HG03457 (cell line): ENCODE data around the gene SEC22A.

Experiments used
- ATAC-seq: cut with Tn5 transposase; IDR thresholded peaks from one replicate; pipeline ENCODE4 v1.9.1; 2021; ENCODE audit warnings: moderate number of reproducible peaks; ENCODE audit not compliant: unreplicated experiment

The SEC22A gene

GRCh38 chr3:123262226-123262625 lies 60.5 kb downstream of the SEC22A start:
- no peak for ATAC-seq

- no peak for ATAC-seq
Observed at GRCh38 chr3:123262868-123263267, 61.1 kb downstream of the SEC22A start.

GRCh38 chr3:123263941-123264340 lies 62.2 kb downstream of the SEC22A start:
- ATAC-seq: no peak

DNA sequence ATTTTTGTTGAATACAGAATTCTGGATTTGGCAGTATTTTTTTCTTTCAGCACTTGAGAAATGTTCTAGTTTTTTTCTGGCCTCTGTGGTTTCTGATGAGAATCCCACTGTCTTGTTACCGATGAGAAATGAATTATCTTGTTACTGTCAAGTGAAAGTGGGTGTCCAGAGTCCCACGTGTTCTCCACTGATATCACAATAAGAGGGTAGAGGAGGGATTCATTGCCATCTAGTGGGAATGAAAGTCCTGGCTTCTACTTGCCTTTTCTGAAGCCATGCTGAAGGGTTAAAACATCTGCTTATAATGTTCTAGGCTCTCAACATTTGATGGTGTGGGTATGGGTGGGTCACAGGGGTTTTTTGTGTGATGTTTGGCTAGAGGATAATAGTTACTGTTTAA lies 66.1 kb downstream of the SEC22A start:
- ATAC-seq: no peak

- no peak for ATAC-seq
Observed at GRCh38 chr3:123270818-123271217, 69.1 kb downstream of the SEC22A start.

DNA sequence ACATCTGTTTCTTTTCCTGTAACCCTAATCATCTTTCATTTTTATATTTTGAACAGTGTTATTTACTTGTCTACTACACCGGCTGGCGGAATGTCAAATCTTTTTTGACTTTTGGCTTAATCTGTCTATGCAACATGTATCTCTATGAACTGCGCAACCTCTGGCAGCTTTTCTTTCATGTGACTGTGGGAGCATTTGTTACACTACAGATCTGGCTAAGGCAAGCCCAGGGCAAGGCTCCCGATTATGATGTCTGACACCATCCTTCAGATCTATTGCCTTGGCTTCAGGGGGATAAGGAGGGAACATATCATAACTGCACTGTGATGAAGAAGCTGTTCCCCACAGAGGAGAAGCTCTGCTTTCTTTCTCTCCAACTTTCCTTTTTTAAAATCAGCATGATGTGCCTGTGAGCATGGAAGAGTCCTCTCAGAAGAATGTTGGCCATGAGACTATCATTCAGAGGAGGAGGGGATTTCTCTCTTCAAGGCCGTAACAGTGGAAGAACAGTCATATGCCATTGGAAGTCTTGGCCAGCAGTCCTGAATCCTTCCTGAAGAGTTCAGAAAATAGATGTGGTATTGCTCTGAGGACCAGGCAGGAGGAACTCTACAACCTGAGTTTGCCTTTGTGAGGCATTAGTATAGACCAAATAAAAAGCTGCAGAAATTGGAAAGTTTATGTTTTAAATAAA lies 69.9 kb downstream of the SEC22A start:
- no peak for ATAC-seq

DNA sequence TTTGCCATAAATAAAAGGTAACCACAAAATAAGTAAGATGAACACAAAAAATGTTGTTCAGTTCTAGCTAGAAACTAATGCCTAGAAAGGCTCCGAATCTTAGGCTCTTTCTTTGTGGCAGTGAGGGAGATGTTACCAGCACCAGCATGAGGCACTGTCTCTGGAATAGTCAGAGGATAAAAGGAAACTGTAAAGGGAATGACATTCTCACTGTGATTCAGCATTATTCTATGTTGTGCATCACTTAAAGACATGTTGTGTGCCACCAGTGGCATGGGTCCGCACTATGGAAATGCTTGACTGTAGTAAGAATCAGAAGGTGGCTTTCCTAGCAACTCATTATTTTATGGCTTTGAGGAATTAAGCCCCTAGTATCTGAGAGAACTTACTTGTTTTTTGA lies 70.8 kb downstream of the SEC22A start:
- no peak for ATAC-seq

DNA sequence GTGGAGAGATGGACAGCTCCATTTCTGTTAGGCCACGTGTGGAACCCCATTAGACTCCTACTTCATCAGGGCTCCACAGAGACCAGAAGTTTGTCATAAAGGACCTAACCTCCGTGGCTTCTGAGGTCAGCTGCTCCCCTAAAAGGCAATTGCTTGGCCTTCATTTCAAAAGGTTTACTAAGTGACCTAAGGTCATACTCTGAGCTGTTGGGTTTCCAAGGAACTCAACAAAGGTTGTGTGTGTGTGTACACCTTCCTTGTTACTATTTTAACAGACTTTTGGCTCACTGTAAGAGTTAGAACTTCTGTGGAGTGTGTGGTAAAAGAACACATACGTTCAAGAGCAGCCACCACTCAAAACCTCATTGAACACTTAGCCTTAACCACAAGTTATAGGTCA lies 73.9 kb downstream of the SEC22A start:
- no peak for ATAC-seq

DNA sequence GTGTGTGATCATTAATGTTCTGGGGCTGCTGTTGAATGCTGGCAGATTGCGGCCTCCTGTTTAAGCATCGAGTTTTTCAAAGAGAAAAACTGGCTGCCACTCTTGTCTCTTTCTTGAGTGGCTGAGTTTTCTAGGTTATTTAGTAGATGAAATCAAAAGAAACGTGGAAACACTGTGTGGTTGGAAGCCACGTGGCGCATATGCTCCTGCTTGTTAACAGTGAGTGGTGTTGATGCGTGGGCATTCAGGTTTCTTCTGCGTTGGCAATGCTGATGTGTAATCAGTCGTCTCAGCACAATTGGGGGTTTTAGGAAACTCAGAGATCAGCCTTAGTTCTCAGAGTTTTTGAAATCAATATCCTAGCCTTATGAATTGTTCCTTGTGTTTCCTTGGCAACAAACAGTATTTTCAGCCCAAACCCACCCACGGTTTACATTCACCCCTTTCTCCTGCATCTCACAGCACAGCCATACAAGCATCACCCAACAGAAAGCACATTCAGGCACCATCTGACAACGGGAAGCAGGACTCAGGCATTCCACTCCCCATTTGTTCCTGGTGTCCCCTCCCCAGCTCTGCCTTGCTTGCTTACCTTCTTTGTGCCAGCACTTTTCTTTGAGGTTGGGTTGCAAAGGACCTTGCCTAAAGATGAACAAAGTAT lies 74.7 kb downstream of the SEC22A start:
- ATAC-seq: no peak

DNA sequence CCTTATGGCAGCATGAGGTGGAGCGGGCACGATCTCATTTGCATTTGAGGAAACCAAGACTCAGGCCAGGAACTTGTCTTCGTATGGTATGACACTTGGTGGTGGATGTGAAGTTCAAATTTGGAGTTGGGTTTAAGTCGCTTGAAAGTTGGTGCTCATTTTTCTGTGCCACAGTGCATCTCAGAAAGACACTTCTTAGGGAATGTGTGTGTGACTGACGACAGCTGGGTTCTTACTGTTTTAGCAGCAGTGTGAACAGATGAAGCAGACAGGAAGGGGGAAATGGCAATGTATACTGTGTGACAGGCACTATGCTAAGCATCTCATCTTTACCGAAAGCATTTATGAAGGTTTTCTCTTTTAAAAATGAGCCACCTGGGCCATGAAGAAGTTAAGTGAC lies 75.4 kb downstream of the SEC22A start:
- no peak for ATAC-seq

DNA sequence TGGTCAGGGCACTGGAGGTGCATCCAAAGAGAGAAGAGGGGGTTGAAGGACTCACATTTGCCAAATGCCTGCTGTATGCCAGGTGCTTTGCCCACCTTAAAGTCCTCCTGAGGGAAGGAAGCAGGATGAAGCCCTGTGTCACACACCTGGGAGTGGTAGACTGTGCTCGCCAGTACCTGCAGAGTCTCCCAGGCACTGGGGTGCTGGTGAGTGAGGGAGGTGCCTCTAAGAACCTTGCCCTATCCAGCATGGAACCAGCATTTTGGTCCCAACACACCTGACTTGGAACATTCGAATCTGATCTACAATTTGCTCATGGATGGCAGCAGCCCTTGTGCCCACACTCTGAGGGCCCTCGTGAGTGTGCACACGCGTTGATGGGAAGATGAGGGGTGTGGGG lies 76.7 kb downstream of the SEC22A start:
- no peak for ATAC-seq

- no peak for ATAC-seq
Observed at GRCh38 chr3:123279121-123279520, 77.4 kb downstream of the SEC22A start.

DNA sequence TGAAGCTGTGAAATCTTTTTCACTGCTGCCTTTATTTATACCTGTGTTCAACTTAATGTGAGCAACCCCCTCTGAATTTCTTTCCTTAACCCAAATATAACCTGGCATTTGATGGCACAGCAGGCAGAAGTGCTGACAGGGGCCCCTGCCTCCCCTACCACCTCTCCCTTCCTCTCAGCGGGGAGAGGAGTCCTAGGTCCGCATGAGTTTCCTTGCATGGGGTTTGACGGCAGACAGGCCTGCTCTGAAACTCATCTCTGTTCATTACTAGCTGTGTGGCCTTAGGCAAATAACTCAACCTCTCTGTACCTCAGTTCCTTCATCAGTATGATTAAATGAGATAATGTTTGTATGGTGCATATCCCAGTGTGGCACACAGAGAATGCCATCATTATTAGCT lies 79.7 kb downstream of the SEC22A start:
- no peak for ATAC-seq

DNA sequence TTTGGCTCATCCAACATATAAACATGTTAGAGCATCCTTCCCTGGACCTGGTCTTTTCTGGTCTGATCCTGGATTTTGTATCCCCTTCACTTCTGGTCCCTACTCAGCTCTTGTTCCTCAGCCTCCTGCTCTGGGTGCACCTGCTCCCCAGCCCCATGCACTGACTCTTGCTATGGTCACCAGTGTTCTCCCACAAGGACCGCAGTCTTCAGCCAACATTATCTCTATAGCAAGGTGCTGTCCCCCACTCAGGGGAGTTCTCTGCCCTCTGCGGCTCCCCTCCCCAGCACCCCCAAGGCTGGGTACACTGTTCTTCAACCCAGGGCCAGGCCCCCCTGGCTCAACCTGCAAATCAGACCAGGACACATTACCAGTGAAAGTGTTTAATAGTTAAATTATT lies 80.2 kb downstream of the SEC22A start:
- ATAC-seq: no peak

- ATAC-seq: no peak
Observed at GRCh38 chr3:123282461-123282860, 80.7 kb downstream of the SEC22A start.

DNA sequence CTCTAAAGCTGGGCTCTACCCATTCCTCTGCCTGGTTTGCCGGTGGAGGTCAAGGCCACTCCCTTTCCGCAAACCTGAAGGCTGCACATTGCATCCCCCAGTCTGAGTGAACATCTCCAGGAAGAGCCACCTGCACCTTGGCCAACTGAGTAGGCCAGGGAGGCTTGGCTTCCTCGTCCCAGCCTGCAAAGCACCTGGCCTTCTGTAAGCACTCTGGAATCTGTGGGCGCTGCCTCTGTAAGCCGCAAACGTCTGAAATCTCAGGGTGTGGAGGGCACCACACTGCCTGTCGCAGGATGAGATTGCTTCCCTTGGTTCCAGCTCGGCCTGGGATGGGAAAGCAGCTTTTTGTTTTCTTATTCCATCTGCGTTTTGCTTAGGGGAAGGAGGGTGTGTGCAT lies 81.3 kb downstream of the SEC22A start:
- no peak for ATAC-seq

- no peak for ATAC-seq
Observed at GRCh38 chr3:123283657-123284398, 82.1 kb downstream of the SEC22A start.

GRCh38 chr3:123284399-123285010 lies 82.8 kb downstream of the SEC22A start:
- no peak for ATAC-seq

DNA sequence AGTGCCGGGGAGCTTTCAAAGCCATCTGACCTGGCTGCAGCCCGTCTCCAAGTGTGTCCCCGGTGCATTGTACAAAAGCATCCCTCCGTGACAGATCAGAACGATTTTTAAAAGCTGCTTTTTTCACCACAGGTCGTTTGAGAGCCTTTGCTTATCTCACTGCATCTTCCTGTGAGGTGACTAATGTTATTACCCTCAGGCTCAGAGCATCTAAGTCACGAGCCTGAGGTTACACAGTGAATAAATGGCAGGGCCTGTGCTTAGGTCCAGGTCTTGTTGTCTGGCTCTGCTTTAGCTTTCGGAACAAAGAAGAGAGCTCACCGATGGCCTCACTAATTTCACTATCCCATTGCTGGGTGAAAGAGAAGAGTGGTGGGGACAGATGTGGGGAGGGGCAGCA lies 83.3 kb downstream of the SEC22A start:
- ATAC-seq: no peak

GRCh38 chr3:123285479-123285878 lies 83.7 kb downstream of the SEC22A start:
- ATAC-seq: no peak

GRCh38 chr3:123285931-123286307 lies 84.2 kb downstream of the SEC22A start:
- ATAC-seq: no peak
